Thoracic aorta (tissue), 2 donors: ENCODE data around the gene PDS5A. TPM values are rescaled to one million over a fixed set of nuclear protein-coding genes. Genes with fewer than 3 reads are reported as not detected.
"Not testable (repeated sequence)": the region's sequence is repeated elsewhere in the genome, so short reads cannot be mapped to it uniquely, and the experiment has no call there.

Source experiments
- ATAC-seq: fragments of 150-250 bp; one replicate; pipeline ENCODE4 v1.8.0; 2017; ENCODE audit warnings: low read depth; ENCODE audit not compliant: insufficient number of reproducible peaks, low FRiP score
- DNase-seq: peaks from one replicate; pipeline ENCODE4 v3.0.0-alpha.2; 2020; ENCODE audit warnings: low spot score
- H3K27ac ChIP-seq, 2 donors: fragments of 200-600 bp; sonication (generic); 1 replicate in 1 of 2; 2 replicates in 1 of 2; pipeline ENCODE4 v1.5.1; 2016; ENCODE audit warnings: mild to moderate bottlenecking in 2 of 2, moderate library complexity in 2 of 2
- H3K27me3 ChIP-seq: fragments of 200-600 bp; sonication (generic); replicated peaks from 2 replicates; pipeline ENCODE4 v1.6.0; 2016; ENCODE audit warnings: mild to moderate bottlenecking; ENCODE audit not compliant: insufficient read depth
- H3K36me3 ChIP-seq: fragments of 200-600 bp; sonication (generic); one replicate; pipeline ENCODE4 v1.5.1; 2016
- H3K4me1 ChIP-seq, 2 donors: fragments of 200-600 bp; sonication (generic); 1 replicate in 1 of 2; 2 replicates in 1 of 2; pipeline versions ENCODE4 v1.5.1 to v1.6.0; 2016; ENCODE audit warnings: low read depth in 2 of 2, mild to moderate bottlenecking in 1 of 2; ENCODE audit not compliant: control insufficient read depth in 1 of 2
- H3K4me3 ChIP-seq: fragments of 200-600 bp; sonication (generic); 2 replicates; pipeline ENCODE4 v1.5.1; 2016; ENCODE audit warnings: mild to moderate bottlenecking
- H3K9me3 ChIP-seq: fragments of 200-600 bp; sonication (generic); 2 replicates; pipeline ENCODE4 v1.5.1; 2016
- total RNA-seq, 2 donors: library from RNA; depleted of rRNA; stranded (reverse); fragments of >200 nt; gene quantifications; one replicate each; pipeline versions ENCODE4 v1.1.0 to v1.2.3, GENCODE V29; 2016
- TF ChIP-seq, protein P1 (sequence below): fragments of 200-600 bp; sonication (generic); IDR thresholded peaks from one replicate; pipeline ENCODE4 v1.5.1; 2019; ENCODE audit warnings: antibody characterized with exemption

PDS5A gene
- total RNA-seq, 2 donors from 2014 or later = 56.3 to 72.4 TPM

DNA sequence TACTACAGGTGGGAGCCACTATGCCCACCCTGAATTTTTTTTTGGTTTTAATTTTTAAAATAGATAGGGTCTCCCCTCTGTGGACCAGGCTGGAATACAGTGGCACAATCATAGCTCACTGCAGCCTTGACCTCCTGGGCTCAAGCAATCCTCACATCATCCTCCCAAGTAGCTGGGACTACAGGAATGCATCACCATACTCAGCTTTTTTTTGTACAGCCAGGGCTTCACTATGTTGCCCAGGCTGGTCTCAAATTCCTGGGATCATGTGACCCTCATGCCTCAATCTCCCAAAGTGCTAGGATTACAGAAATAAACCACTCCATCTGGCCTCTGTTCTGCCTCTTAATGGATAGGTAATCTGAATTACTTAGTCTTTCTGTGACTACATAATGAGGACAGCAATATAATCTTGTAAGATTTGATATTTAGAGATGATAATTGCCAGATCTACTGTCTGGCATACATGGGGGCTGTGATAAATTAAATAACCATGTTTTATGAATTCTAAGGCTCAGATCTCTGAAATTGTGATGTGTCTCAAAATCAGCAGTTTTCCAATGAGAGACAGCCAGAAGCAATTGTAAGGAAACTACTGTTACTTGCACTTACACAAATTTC is 26.7 kb downstream of the PDS5A start:
- ATAC-seq (no peak), DNase-seq (no peak)
- H3K4me1 ChIP-seq = peaks cover 5 to 34% of the 10 kb centered on the region in 2 donors
- no peak overlapping the region for H3K27ac ChIP-seq
- no peaks in the 10 kb centered on the region for H3K36me3 ChIP-seq
- H3K9me3 ChIP-seq = no peaks in the 10 kb centered on the region
- TF ChIP-seq, protein P1, sequence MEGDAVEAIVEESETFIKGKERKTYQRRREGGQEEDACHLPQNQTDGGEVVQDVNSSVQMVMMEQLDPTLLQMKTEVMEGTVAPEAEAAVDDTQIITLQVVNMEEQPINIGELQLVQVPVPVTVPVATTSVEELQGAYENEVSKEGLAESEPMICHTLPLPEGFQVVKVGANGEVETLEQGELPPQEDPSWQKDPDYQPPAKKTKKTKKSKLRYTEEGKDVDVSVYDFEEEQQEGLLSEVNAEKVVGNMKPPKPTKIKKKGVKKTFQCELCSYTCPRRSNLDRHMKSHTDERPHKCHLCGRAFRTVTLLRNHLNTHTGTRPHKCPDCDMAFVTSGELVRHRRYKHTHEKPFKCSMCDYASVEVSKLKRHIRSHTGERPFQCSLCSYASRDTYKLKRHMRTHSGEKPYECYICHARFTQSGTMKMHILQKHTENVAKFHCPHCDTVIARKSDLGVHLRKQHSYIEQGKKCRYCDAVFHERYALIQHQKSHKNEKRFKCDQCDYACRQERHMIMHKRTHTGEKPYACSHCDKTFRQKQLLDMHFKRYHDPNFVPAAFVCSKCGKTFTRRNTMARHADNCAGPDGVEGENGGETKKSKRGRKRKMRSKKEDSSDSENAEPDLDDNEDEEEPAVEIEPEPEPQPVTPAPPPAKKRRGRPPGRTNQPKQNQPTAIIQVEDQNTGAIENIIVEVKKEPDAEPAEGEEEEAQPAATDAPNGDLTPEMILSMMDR = no peak
- no peaks in the 10 kb centered on the region for H3K27me3 ChIP-seq
- H3K4me3 ChIP-seq = no peak overlapping the region

DNA sequence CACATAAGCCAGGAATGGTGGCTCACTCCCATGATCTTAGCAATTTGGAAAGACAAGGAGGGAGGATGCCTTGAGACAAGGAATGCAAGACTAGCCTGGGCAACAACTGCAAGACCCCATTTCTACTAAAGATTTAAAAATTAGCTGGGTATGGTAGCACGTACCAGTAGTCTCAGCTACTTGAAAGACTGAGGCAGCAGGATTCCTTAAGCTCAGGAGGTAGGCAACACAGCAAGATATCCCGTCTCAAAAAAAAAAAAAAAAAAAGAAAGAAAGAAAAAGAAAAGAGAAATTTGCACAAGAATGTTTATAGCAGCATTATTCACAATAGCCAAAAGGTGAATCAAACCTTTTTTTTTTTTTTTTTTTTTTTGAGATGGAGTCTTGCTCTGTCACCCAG is 29.7 kb downstream of the PDS5A start:
- DNase-seq = no peak
- Histone ChIP-seq H3K4me1 (peaks cover 8 to 35% of the 10 kb centered on the region in 2 donors), H3K36me3 (no peaks in the 10 kb centered on the region), H3K9me3 (no peaks in the 10 kb centered on the region), H3K27ac (no peak overlapping the region), H3K4me3 (no peak overlapping the region), H3K27me3 (no peaks in the 10 kb centered on the region)
- ATAC-seq = no peak
- TF ChIP-seq, protein P1 = no peak

DNA sequence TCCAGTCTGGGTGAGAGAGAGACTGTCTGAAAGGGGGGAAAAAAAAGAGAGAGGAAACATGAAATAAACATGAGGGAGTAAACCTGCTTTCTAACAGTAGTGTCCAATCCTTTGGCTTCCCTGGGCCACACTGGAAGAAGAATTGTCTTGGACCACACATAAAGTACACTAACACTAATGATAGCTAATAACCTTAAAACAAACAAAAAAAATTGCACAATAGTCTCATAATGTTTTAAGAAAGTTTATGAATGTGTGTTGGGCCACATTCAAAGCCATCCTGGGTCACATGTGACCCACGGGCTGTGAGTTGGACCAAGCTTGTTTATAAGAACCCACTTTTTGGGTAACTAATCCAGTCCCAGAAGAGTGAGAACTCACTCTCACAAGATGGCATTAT is 30.3 kb downstream of the PDS5A start:
- Histone ChIP-seq H3K27me3 (no peaks in the 10 kb centered on the region), H3K27ac (no peak overlapping the region), H3K36me3 (no peaks in the 10 kb centered on the region), H3K4me3 (no peak overlapping the region), H3K4me1 (peaks cover 8 to 32% of the 10 kb centered on the region in 2 donors), H3K9me3 (no peaks in the 10 kb centered on the region)
- TF ChIP-seq, protein P1 = no peak
- no peak for ATAC-seq
- DNase-seq = no peak

DNA sequence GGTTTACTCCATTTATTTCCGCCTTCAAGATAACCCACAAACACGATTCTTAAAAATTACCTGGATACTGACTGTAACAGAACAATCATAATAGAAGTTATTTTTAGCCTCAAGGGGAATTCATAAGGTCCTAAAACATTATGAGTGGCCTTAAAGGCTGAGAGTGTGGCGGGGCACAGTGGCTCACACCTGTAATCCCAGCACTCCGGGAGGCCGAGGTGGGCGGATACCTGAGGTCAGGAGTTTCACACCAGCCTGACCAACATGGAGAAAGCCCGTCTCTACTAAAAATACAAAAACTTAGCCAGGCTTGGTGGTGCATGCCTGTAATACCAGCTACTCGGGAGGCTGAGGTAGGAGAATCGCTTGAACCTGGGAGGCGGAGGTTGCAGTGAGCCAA is 33.5 kb downstream of the PDS5A start:
- not testable (repeated sequence) for ATAC-seq, H3K27ac ChIP-seq, H3K36me3 ChIP-seq, H3K27me3 ChIP-seq, H3K9me3 ChIP-seq, DNase-seq, H3K4me3 ChIP-seq
- H3K4me1 ChIP-seq = peaks cover 8 to 32% of the 10 kb centered on the region in 2 donors

DNA sequence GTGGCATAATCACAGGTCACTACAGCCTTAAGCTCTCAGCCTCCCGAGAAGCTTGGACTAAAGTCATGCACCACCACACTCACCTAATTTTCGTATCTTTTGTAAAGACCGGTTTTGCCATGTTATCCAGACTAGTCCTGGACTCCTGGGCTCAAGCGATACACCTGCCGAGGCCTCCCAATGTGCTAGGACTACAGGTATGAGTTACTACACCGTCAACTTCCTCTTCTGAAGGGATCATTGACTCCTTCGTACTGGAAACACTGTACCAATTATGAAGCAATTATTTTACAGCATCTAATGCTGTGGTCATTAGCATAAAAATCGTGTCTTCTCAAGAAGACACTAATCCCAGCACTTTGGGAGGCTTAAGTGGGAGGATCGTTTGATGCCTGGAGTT is 35.2 kb downstream of the PDS5A start:
- Histone ChIP-seq H3K9me3 (no peaks in the 10 kb centered on the region), H3K4me3 (no peak overlapping the region), H3K27ac (no peak overlapping the region), H3K36me3 (no peaks in the 10 kb centered on the region), H3K4me1 (peaks cover 4 to 19% of the 10 kb centered on the region in 2 donors), H3K27me3 (no peaks in the 10 kb centered on the region)
- TF ChIP-seq, protein P1 = no peak
- ATAC-seq (no peak), DNase-seq (no peak)

DNA sequence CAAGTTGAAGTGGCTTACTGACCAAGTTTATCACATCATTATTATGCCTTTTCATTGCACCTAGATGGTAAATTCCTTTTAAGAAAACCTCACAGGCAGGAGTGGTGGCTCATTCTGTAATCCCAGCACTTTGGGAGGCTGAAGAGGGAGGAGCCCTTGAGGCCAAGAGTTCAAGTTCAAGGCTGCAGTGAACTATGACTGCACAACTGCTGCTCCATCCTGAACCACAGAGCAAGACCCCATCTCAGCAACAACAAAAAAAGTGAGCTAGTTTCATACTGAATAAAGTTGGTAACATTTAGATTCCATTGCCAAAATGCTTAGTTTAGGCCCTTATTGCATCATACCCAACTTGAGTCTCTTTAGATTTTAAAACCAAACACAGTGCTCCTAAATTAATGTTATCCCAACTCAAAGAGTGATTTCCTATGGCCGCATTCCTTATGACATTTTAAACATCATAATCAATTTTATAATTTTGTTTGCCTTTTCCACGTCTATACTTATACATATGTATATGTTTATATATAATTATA is 36.0 kb downstream of the PDS5A start:
- no peak for ATAC-seq
- Histone ChIP-seq H3K27ac (no peak overlapping the region), H3K36me3 (no peaks in the 10 kb centered on the region), H3K4me1 (peaks cover 4 to 11% of the 10 kb centered on the region in 2 donors), H3K9me3 (no peaks in the 10 kb centered on the region), H3K27me3 (no peaks in the 10 kb centered on the region), H3K4me3 (no peak overlapping the region)
- TF ChIP-seq, protein P1 = no peak
- DNase-seq = no peak
